Measurements from ENCODE around the gene HOPX. TPM values are rescaled to one million over a fixed set of nuclear protein-coding genes. Genes with fewer than 3 reads are reported as not detected.

The HOPX gene
- total RNA-seq, 1 experiment from 2014 or later = not detected

DNA sequence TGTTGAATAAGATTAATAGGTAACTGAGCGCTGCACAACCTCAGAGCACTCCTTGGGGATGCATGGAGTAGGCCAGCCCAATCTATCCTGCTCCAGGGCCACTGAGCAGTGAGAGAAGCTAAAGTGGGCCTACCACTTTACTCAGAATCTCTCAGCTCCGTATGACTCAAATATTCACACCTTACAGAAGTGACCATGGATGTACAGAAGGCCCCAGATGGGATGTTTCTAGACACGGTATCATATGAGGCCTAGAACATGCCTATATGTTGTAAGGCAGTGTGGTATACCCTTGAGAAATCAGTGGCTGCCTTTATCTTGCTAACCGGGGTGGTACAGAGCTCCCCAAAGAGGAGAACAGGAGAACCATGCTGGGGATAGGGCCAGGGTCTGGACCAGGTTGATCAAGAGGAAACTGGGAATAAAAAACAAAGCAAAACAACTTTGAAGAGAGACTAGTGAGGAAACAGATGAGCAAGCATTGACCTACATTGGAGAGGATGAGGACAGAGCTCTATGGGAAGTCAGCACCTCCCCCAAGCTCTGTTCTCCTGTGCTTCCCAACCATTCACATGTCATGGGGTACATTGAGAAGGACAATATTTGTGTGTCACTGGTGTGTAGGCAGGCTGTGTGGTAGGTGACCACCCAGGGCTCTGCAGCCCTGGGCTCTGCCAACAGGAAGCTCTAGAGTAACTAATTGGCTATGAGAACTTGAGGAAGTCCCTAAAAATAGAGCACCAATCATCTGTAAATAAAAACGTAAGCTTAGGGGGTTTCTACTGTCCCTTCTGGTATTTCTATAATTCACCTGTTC, 31.4 kb downstream of the HOPX start:
- no peak for TF ChIP-seq CTCF (IDR thresholded peaks at IDR 0.05; ENCODE audit: insufficient read depth in 1 of 2, low read depth in 1 of 2, low read length in 1 of 2, severe bottlenecking in 1 of 2, unreplicated experiment in 1 of 2)
- no peaks in the 10 kb centered on the region for H3K36me3 ChIP-seq (ENCODE audit: control insufficient read depth, insufficient read depth, low read length)
- Mint-ChIP-seq H3K4me1 (ENCODE audit: low read depth, unreplicated experiment) (no peaks in the 10 kb centered on the region), H3K27me3 (ENCODE audit: insufficient read depth, unreplicated experiment) (peaks cover 2% of the 10 kb centered on the region), H3K4me3 (ENCODE audit: unreplicated experiment) (no peak overlapping the region), H3K27ac (ENCODE audit: unreplicated experiment) (no peak overlapping the region), H3K9me3 (ENCODE audit: unreplicated experiment) (peaks cover 10% of the 10 kb centered on the region), H3K36me3 (ENCODE audit: insufficient read depth, unreplicated experiment) (no peaks in the 10 kb centered on the region)
- ChIA-PET POLR2A (no interaction called here), CTCF (interaction anchor here (0.9 to 1.8 kb wide), 4 partner anchors 9 to 187 kb away, joined by 3 to 6 read pairs (median 4); no protein-coding TSS in a partner anchor)
- no peaks in the 10 kb centered on the region for H3K27me3 ChIP-seq (replicated peaks; ENCODE audit: control insufficient read depth, insufficient read depth, low read length)
- peaks cover 13% of the 10 kb centered on the region for H3K9me3 ChIP-seq
- DNase-seq = no peak
- intact Hi-C loops (cut with micrococcal nuclease; ENCODE audit: unreplicated experiment) = no loop called here
- H3K4me1 ChIP-seq = peaks cover 4% of the 10 kb centered on the region; the same call in 1 of the 2 replicates
- no peak overlapping the region for H3K4me3 ChIP-seq (ENCODE audit: low read depth, low read length)
- no TSS peak for BruUV-seq (replicated peaks)

DNA sequence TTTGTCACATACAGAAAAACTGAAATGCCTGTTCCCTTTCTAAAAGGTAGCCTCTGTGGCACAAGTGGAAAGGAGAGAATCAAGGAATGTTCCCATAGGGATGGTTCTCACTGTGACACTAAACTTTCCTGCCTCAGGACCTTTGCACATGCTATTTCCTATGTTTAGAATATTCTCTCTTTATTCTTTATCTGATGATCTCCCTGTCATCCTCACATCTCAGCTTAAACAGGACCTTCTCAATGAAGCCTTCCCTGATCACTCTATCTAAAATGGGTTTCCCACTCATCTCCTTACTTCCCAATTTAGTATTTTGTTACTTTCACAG, 32.3 kb downstream of the HOPX start:
- Mint-ChIP-seq H3K9me3 (ENCODE audit: unreplicated experiment) (peaks cover 10% of the 10 kb centered on the region), H3K4me1 (ENCODE audit: low read depth, unreplicated experiment) (no peaks in the 10 kb centered on the region), H3K36me3 (ENCODE audit: insufficient read depth, unreplicated experiment) (no peaks in the 10 kb centered on the region), H3K4me3 (ENCODE audit: unreplicated experiment) (no peak overlapping the region), H3K27me3 (ENCODE audit: insufficient read depth, unreplicated experiment) (no peaks in the 10 kb centered on the region), H3K27ac (ENCODE audit: unreplicated experiment) (no peak overlapping the region)
- Histone ChIP-seq H3K27me3 (replicated peaks; ENCODE audit: control insufficient read depth, insufficient read depth, low read length) (no peaks in the 10 kb centered on the region), H3K4me1 (peaks cover 4% of the 10 kb centered on the region; the same call in 1 of the 2 replicates), H3K36me3 (ENCODE audit: control insufficient read depth, insufficient read depth, low read length) (no peaks in the 10 kb centered on the region), H3K4me3 (ENCODE audit: low read depth, low read length) (no peak overlapping the region), H3K9me3 (peaks cover 13% of the 10 kb centered on the region)
- ChIA-PET CTCF (no interaction called here), POLR2A (no interaction called here)
- DNase-seq = no peak
- no TSS peak for BruUV-seq (replicated peaks)
- TF ChIP-seq CTCF (IDR thresholded peaks at IDR 0.05; ENCODE audit: insufficient read depth in 1 of 2, low read depth in 1 of 2, low read length in 1 of 2, severe bottlenecking in 1 of 2, unreplicated experiment in 1 of 2) = no peak
- intact Hi-C loops (cut with micrococcal nuclease; ENCODE audit: unreplicated experiment) = no loop called here

DNA sequence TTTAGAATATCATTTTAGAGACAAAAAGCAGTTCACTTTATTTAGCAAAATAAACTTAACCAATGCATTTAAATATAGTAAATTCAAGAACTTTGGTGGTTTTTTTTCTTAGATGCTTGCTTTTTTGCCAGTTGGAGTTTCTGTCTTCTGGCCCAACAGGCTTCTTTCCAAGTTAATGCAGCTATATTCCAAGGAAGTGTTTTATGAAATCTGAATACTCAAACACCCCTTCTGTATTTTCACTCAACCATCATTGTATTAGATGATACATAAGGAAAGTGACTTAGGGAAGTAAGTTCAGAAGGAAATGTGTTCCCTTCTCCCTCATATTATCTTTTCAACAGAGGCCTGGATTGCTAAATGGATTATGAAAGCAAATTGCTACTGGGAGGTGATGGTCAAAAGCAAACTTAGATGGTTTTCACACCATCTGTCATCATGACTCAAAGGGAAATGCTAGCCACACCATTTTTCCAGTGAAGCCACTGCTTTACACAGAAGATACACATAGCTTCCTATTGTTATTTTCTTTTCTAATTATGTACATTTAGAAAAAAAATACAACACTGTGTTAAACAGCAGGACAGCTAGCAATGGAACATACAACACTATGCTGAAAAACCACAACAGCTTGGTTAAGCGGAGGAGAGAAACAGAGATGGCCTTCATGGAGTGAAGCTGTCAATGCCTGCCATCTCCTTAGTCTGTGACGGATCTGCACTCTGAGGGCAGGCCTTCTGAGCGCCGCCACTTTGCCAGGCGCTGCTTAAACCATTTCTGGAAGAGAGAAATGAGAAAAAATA, 32.9 kb downstream of the HOPX start:
- no peak for TF ChIP-seq CTCF (IDR thresholded peaks at IDR 0.05; ENCODE audit: insufficient read depth in 1 of 2, low read depth in 1 of 2, low read length in 1 of 2, severe bottlenecking in 1 of 2, unreplicated experiment in 1 of 2)
- no peak for DNase-seq
- H3K36me3 Mint-ChIP-seq (ENCODE audit: insufficient read depth, unreplicated experiment) = no peaks in the 10 kb centered on the region
- BruUV-seq (replicated peaks) = no TSS peak
- H3K27ac Mint-ChIP-seq (ENCODE audit: unreplicated experiment) = no peak overlapping the region
- Histone ChIP-seq H3K27me3 (replicated peaks; ENCODE audit: control insufficient read depth, insufficient read depth, low read length) (no peaks in the 10 kb centered on the region), H3K4me1 (peaks cover 4% of the 10 kb centered on the region; the same call in 1 of the 2 replicates), H3K36me3 (ENCODE audit: control insufficient read depth, insufficient read depth, low read length) (no peaks in the 10 kb centered on the region), H3K4me3 (ENCODE audit: low read depth, low read length) (no peak overlapping the region), H3K9me3 (peaks cover 13% of the 10 kb centered on the region)
- CTCF ChIA-PET = no interaction called here
- intact Hi-C loops (cut with micrococcal nuclease; ENCODE audit: unreplicated experiment) = no loop called here
- H3K4me3 Mint-ChIP-seq (ENCODE audit: unreplicated experiment) = no peak overlapping the region
- no peaks in the 10 kb centered on the region for H3K4me1 Mint-ChIP-seq (ENCODE audit: low read depth, unreplicated experiment)
- POLR2A ChIA-PET = no interaction called here
- H3K9me3 Mint-ChIP-seq (ENCODE audit: unreplicated experiment) = peaks cover 10% of the 10 kb centered on the region
- no peaks in the 10 kb centered on the region for H3K27me3 Mint-ChIP-seq (ENCODE audit: insufficient read depth, unreplicated experiment)

All from Caco-2 (cell line).